K562 (cell line): ENCODE measurements around the gene GYG2. TPM values are rescaled to one million over a fixed set of nuclear protein-coding genes. Genes with fewer than 3 reads are reported as not detected.

Experiments used
- ATAC-seq: fragments of 200-7000 bp; cut with Tn5 transposase; 3 replicates; pipeline ENCODE4 v1.9.1; 2020; ENCODE audit warnings: moderate library complexity
- BruUV-seq: library from RNA; stranded (reverse); fragments of 400-500 nt; replicated peaks from 2 replicates; lab custom pipeline; 2021; lab: Mats Ljungman, UMichigan
- CTCF ChIA-PET: fragments of 300-600 bp; formaldehyde crosslinking; extraction: SDS; loops from one replicate; lab custom pipeline; 2021; ENCODE audit warnings: low intra/inter-chr PET ratio; lab: Yijun Ruan, JAX
- POLR2A ChIA-PET: fragments of 300-600, 350-650 bp; sonication (Branson Sonifier 250); formaldehyde crosslinking; extraction: SDS; loops from one replicate; lab custom pipeline; 2021; ENCODE audit warnings: antibody characterized with exemption, inconsistent platforms; lab: Yijun Ruan, JAX
- DNase-seq, 4 experiments: peaks; one replicate each; pipeline versions ENCODE4 v3.0.0 to v3.0.0-alpha.2; 2011 to 2018; ENCODE audit warnings: low spot score in 3 of 4, mixed read lengths in 3 of 4; ENCODE audit errors: extremely low read depth in 1 of 4
- FAIRE-seq: peaks from 2 replicates; lab custom pipeline; 2011; peaks lifted over from hg19 to GRCh38; lab: Jason Lieb, UNC
- H2AFZ ChIP-seq: 2 replicates; pipeline ENCODE4 v1.6.0; 2011; ENCODE audit warnings: low read depth, low read length, control low read depth, inconsistent platforms
- H3K27ac ChIP-seq: fragments of 200-600 bp; 3 replicates; pipeline ENCODE4 v1.8.0; 2011; ENCODE audit warnings: low read depth, mild to moderate bottlenecking, control low read depth, inconsistent platforms, low read length, moderate library complexity, mixed read lengths; ENCODE audit errors: extremely low read depth
- H3K27me3 ChIP-seq, 2 experiments: fragments of 300-600 bp in 1 of 2; 2 replicates in 1 of 2; 3 replicates in 1 of 2; pipeline versions ENCODE4 v1.6.0 to v1.8.0; 2011; ENCODE audit warnings: inconsistent platforms in 2 of 2, low read length in 2 of 2, mild to moderate bottlenecking in 1 of 2, mixed read lengths in 1 of 2, moderate library complexity in 1 of 2; ENCODE audit not compliant: control insufficient read depth in 2 of 2, insufficient read depth in 2 of 2
- H3K36me3 ChIP-seq: fragments of 300-600 bp; 3 replicates; pipeline ENCODE4 v1.8.0; 2011; ENCODE audit warnings: mild to moderate bottlenecking, low read length, inconsistent platforms; ENCODE audit not compliant: control insufficient read depth, insufficient read depth
- H3K4me1 ChIP-seq, 2 experiments: fragments of 200-600 bp in 1 of 2; replicated peaks in 1 of 2; 2 replicates in 1 of 2; 3 replicates in 1 of 2; pipeline versions ENCODE4 v1.5.1 to v1.8.0; 2011; ENCODE audit warnings: inconsistent platforms in 2 of 2, low read length in 2 of 2, mild to moderate bottlenecking in 1 of 2, mixed read lengths in 1 of 2, moderate library complexity in 1 of 2; ENCODE audit not compliant: control insufficient read depth in 2 of 2, insufficient read depth in 2 of 2
- H3K4me2 ChIP-seq: 2 replicates; pipeline ENCODE4 v1.6.1; 2011; ENCODE audit warnings: low read length, control low read depth, inconsistent platforms, mixed read lengths; ENCODE audit not compliant: insufficient read depth
- H3K4me3 ChIP-seq: fragments of 200-600 bp; sonication (generic), shearing (Covaris generic); 2 replicates; pipeline ENCODE4 v1.5.1; 2016; ENCODE audit warnings: control low read depth, inconsistent platforms
- H3K79me2 ChIP-seq: fragments of 200-600 bp; 3 replicates; pipeline ENCODE4 v1.8.0; 2011; ENCODE audit warnings: low read length, inconsistent platforms; ENCODE audit not compliant: control insufficient read depth, insufficient read depth
- H3K9ac ChIP-seq, 2 experiments: 2 replicates each; pipeline versions ENCODE4 v1.6.0 to v1.6.1; 2011; ENCODE audit warnings: low read depth in 2 of 2, low read length in 2 of 2, control low read depth in 1 of 2, inconsistent platforms in 1 of 2, mild to moderate bottlenecking in 1 of 2, mixed read lengths in 1 of 2; ENCODE audit not compliant: insufficient read depth in 1 of 2
- H3K9me1 ChIP-seq: one replicate; pipeline ENCODE4 v1.6.0; 2011; ENCODE audit warnings: inconsistent platforms, mild to moderate bottlenecking, low read length, moderate library complexity; ENCODE audit not compliant: control insufficient read depth, insufficient read depth
- H3K9me3 ChIP-seq: replicated peaks from 2 replicates; pipeline ENCODE4 v1.5.1; 2011; ENCODE audit warnings: low read depth, low read length, inconsistent platforms; ENCODE audit not compliant: control insufficient read depth, insufficient read depth
- H4K20me1 ChIP-seq: replicated peaks from 2 replicates; pipeline ENCODE4 v1.6.1; 2011; ENCODE audit warnings: low read length, inconsistent platforms, mixed read lengths; ENCODE audit not compliant: control insufficient read depth, insufficient read depth
- DACH1 ChIP-seq: fragments of 450-650 bp; IDR thresholded peaks from 2 replicates; pipeline ENCODE4 v1.6.1; 2018; ENCODE audit not compliant: partially characterized antibody
- KDM1A ChIP-seq, 2 experiments: fragments of 450-650 bp; IDR thresholded peaks; 2 replicates each; pipeline ENCODE4 v1.6.1; 2016; ENCODE audit warnings: mild to moderate bottlenecking in 2 of 2
- NR2C2 ChIP-seq, 2 experiments: fragments of 200-800 bp in 1 of 2; sonication (Bioruptor generic) in 1 of 2; sonication (generic) in 1 of 2; formaldehyde crosslinking in 1 of 2; IDR thresholded peaks; 2 replicates each; pipeline versions ENCODE4 v1.6.1 to v1.8.0; 2016 to 2022; ENCODE audit warnings: mild to moderate bottlenecking in 1 of 2, missing compliant biosample characterization in 1 of 2, missing genetic modification characterization in 1 of 2, missing genetic modification reagents in 1 of 2
- PURB ChIP-seq: sonication (generic); formaldehyde crosslinking; IDR thresholded peaks from 2 replicates; pipeline ENCODE4 v1.9.0; 2021; ENCODE audit warnings: low read depth, mild to moderate bottlenecking, missing genetic modification reagents
- RBFOX2 ChIP-seq: fragments of 200-400 bp; formaldehyde crosslinking; IDR thresholded peaks from 2 replicates; pipeline ENCODE4 v1.6.1; 2017; ENCODE audit warnings: low read depth, mild to moderate bottlenecking, low read length, moderate library complexity
- RFX1 ChIP-seq: fragments of 450-650 bp; IDR thresholded peaks from 2 replicates; pipeline ENCODE4 v1.6.1; 2016; ENCODE audit warnings: mild to moderate bottlenecking, moderate library complexity
- VEZF1 ChIP-seq: fragments of 200-800 bp; sonication (Bioruptor generic); IDR thresholded peaks from 2 replicates; pipeline ENCODE4 v1.6.1; 2017; ENCODE audit warnings: missing genetic modification characterization, missing compliant biosample characterization
- ZBTB2 ChIP-seq: fragments of 450-650 bp; IDR thresholded peaks from 2 replicates; pipeline ENCODE4 v1.6.1; 2016; ENCODE audit warnings: antibody characterized with exemption
- ZBTB7A ChIP-seq: IDR thresholded peaks from 2 replicates; pipeline ENCODE4 v1.6.1; 2011; ENCODE audit warnings: low read depth, mild to moderate bottlenecking, low read length, moderate library complexity, borderline replicate concordance; ENCODE audit not compliant: control insufficient read depth
- ZNF384 ChIP-seq: IDR thresholded peaks from 2 replicates; pipeline ENCODE4 v1.6.1; 2012; ENCODE audit warnings: low read depth, low read length, improper control_type of control experiment
- WGBS: fragments of 100-300 bp; shearing (Covaris generic); methylation state at CpG from one replicate; pipeline ENCODE4 v1.1.6; 2016; ENCODE audit warnings: low coverage, mixed read lengths; ENCODE audit not compliant: insufficient coverage; ENCODE audit errors: missing lambda C conversion rate; 5-methylcytosine and 5-hydroxymethylcytosine counted together
- in situ Hi-C: fragments of 300-500 bp; cut with MboI; formaldehyde crosslinking; loops from 4 replicates; pipeline ENCODE4 v1.15.0; 2018; ENCODE audit warnings: inconsistent platforms, mixed read lengths
- intact Hi-C: fragments of 100-400 bp; cut with micrococcal nuclease; formaldehyde crosslinking; loops from 2 replicates; pipeline ENCODE4 v1.14.2; 2022
- polyA plus RNA-seq, 8 experiments: library from polyadenylated mRNA; depleted of rRNA in 4 of 8; stranded (reverse) in 5 of 8; unstranded in 3 of 8; fragments of >200 nt; fragmentation: Nextera tagmentation in 2 of 8; fragmentation: Illumina TruSeq in 1 of 8; extraction: Ambion mirVana in 2 of 8; extraction: Trizol in 1 of 8; gene quantifications; 2 replicates each; pipeline versions ENCODE4 v1.2.1 to v1.2.3, GENCODE V29; 2011 to 2014; ENCODE audit warnings: inconsistent platforms in 1 of 8, missing spikeins in 1 of 8
- total RNA-seq, 7 experiments: library from RNA; depleted of rRNA in 6 of 7; stranded (reverse); fragments of >200 nt in 6 of 7; fragmentation: Illumina TruSeq in 2 of 7; extraction: Trizol in 2 of 7; gene quantifications; 2 replicates each; pipeline versions ENCODE4 v1.2.1 to v1.2.3, GENCODE V29; 2011 to 2021; ENCODE audit warnings: low replicate concordance in 1 of 7

The GYG2 gene
- total and polyA plus RNA-seq, 9 of the 15 experiments (the other 6 are each of a cell fraction or from before 2014, with no cell fraction given): 0.24 to 4.4 (median 2.9) TPM

GRCh38 chrX:2824886-2825285, 3.8 kb upstream of the GYG2 start:
- POLR2A ChIA-PET: no interaction called here
- FAIRE-seq: no peak
- no peak for DNase-seq
- H3K9me3 ChIP-seq: no peaks in the 10 kb centered on the region
- H3K9ac ChIP-seq: no peak overlapping the region
- no peaks in the 10 kb centered on the region for H3K36me3 ChIP-seq
- intact Hi-C loops: no loop called here
- H3K27me3 ChIP-seq: no peaks in the 10 kb centered on the region; a peak in 1 of 5 replicates
- H3K4me1 ChIP-seq: peaks cover 0 to 20% of the 10 kb centered on the region in 2 experiments; a peak in 3 of 5 replicates
- no peaks in the 10 kb centered on the region for H4K20me1 ChIP-seq
- no peaks in the 10 kb centered on the region for H3K9me1 ChIP-seq
- no peak overlapping the region for H2AFZ ChIP-seq
- TF ChIP-seq DACH1: peak; percentile 65
- TF ChIP-seq ZBTB2: 0 out of 2 replicates have a peak, but pooled peaks have one; percentile 51
- no peak for TF ChIP-seq RFX1
- TF ChIP-seq, all 486 proteins: peak for 2
- Histone ChIP-seq H3K27ac (no peak overlapping the region), H3K79me2 (no peaks in the 10 kb centered on the region), H3K4me3 (no peak overlapping the region), H3K4me2 (no peak overlapping the region)
- CTCF ChIA-PET: no interaction called here
- BruUV-seq: no TSS peak
- in situ Hi-C loops: no loop called here
- ATAC-seq: no peak

GRCh38 chrX:2828959-2829411, 255 bp downstream of the GYG2 start:
- intact Hi-C loops: no loop called here
- no peaks in the 10 kb centered on the region for H3K36me3 ChIP-seq

More at GRCh38 chrX:2828959-2829411, 255 bp downstream of the GYG2 start:
- Histone ChIP-seq H3K4me1 (peaks cover 0 to 16% of the 10 kb centered on the region in 2 experiments; a peak in 2 of 5 replicates), H4K20me1 (no peaks in the 10 kb centered on the region), H3K79me2 (no peaks in the 10 kb centered on the region), H3K4me2 (no peak overlapping the region), H3K9me3 (no peaks in the 10 kb centered on the region)
- CTCF ChIA-PET: no interaction called here
- in situ Hi-C loops: no loop called here
- no peak for TF ChIP-seq ZNF384
- no peak for TF ChIP-seq PURB (CRISPR knock-in tag)
- peak; percentile 68; the same call in 1 of the 2 replicates for TF ChIP-seq ZBTB7A
- TF ChIP-seq KDM1A (IDR thresholded peaks at IDR 0.05): no peak
- TF ChIP-seq VEZF1 (CRISPR knock-in tag): 0 out of 2 replicates have a peak, but pooled peaks have one; percentile 24
- peak; percentile 7; the same call in 1 of the 2 replicates for TF ChIP-seq RBFOX2
- no peak for TF ChIP-seq NR2C2 (CRISPR knock-in tag; IDR thresholded peaks at IDR 0.05)
- peak; percentile 39; the same call in 1 of the 2 replicates for TF ChIP-seq NR2C2 (tag; IDR thresholded peaks at IDR 0.05)
- TF ChIP-seq, all 486 proteins: peak for 4
- no TSS peak for BruUV-seq
- no CpG with 5 or more reads among the region's 44 CpGs for WGBS
- POLR2A ChIA-PET: no interaction called here
- H2AFZ ChIP-seq: 0 out of 2 replicates have a peak overlapping the region, but pooled peaks have one; percentile 32
- FAIRE-seq (no peak), ATAC-seq (peak; percentile 79), DNase-seq (peak in 2 of 4 experiments; percentile 27 to 29)
- H3K27ac ChIP-seq: no peak overlapping the region
- peak overlapping the region; percentile 34 for H3K4me3 ChIP-seq
- H3K9ac ChIP-seq: peak overlapping the region in 1 of 2 experiments; percentile 85; a peak in 2 of 4 replicates
- no peaks in the 10 kb centered on the region for H3K9me1 ChIP-seq
- no peaks in the 10 kb centered on the region; a peak in 1 of 5 replicates for H3K27me3 ChIP-seq
